ENCODE data around the gene SV2B.

DNA sequence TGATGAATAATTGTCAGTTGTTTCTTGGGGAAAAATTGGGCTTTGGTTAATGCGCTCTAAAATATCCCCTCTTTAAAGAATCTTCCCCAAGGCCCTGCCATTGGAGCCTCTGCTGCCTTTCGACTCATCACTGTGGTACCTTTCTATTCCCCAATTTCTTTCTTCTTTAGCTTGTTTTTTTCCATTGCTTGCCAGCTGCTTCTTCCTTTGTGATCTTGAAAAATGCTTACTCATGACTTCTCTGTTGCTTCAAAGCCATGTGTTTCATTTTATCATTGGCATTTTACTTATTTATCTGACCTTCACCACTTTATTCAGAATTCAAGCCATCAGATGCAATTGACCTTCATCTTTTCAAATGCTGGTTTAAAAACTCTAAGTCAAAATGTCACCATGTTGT is 84.4 kb downstream of the SV2B start:
- TF ChIP-seq, protein P1, sequence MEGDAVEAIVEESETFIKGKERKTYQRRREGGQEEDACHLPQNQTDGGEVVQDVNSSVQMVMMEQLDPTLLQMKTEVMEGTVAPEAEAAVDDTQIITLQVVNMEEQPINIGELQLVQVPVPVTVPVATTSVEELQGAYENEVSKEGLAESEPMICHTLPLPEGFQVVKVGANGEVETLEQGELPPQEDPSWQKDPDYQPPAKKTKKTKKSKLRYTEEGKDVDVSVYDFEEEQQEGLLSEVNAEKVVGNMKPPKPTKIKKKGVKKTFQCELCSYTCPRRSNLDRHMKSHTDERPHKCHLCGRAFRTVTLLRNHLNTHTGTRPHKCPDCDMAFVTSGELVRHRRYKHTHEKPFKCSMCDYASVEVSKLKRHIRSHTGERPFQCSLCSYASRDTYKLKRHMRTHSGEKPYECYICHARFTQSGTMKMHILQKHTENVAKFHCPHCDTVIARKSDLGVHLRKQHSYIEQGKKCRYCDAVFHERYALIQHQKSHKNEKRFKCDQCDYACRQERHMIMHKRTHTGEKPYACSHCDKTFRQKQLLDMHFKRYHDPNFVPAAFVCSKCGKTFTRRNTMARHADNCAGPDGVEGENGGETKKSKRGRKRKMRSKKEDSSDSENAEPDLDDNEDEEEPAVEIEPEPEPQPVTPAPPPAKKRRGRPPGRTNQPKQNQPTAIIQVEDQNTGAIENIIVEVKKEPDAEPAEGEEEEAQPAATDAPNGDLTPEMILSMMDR (conservative IDR thresholded peaks at IDR 0.05 in 1 of 2, IDR thresholded peaks at IDR 0.05 in 1 of 2; ENCODE audit: low read depth in 1 of 2, low read length in 2 of 2) = no peak
- TF ChIP-seq EZH2 (IDR thresholded peaks at IDR 0.05; ENCODE audit: low read length, missing control alignments) = no peak
